ENCODE measurements around the gene HPSE2. TPM values are rescaled to one million over a fixed set of nuclear protein-coding genes. Genes with fewer than 3 reads are reported as not detected.

HPSE2 gene
- total RNA-seq, 1 donor from 2014 or later: 0.10 TPM

- no peak for DNase-seq (ENCODE audit: low spot score, unreplicated experiment)
- Mint-ChIP-seq H3K27me3 (peaks cover 6% of the 10 kb centered on the region), H3K27ac (no peak overlapping the region), H3K4me3 (ENCODE audit: low read depth) (no peak overlapping the region), H3K4me1 (ENCODE audit: low read depth) (no peaks in the 10 kb centered on the region), H3K36me3 (ENCODE audit: insufficient read depth) (no peaks in the 10 kb centered on the region), H3K9me3 (ENCODE audit: low read depth) (no peaks in the 10 kb centered on the region)
- TF ChIP-seq CTCF (IDR thresholded peaks at IDR 0.05; ENCODE audit: unreplicated experiment): no peak
Observed at GRCh38 chr10:98917828-98918227, 317.8 kb downstream of the HPSE2 start.

- Mint-ChIP-seq H3K4me3 (ENCODE audit: low read depth) (no peak overlapping the region), H3K27me3 (peaks cover 3% of the 10 kb centered on the region), H3K4me1 (ENCODE audit: low read depth) (no peaks in the 10 kb centered on the region), H3K27ac (no peak overlapping the region), H3K9me3 (ENCODE audit: low read depth) (no peaks in the 10 kb centered on the region), H3K36me3 (ENCODE audit: insufficient read depth) (no peaks in the 10 kb centered on the region)
- DNase-seq (ENCODE audit: low spot score, unreplicated experiment): no peak
- no peak for TF ChIP-seq CTCF (IDR thresholded peaks at IDR 0.05; ENCODE audit: unreplicated experiment)
Observed at GRCh38 chr10:98916526-98917125, 319.0 kb downstream of the HPSE2 start.

- no peak overlapping the region for H3K4me3 Mint-ChIP-seq (ENCODE audit: low read depth)
- TF ChIP-seq CTCF (IDR thresholded peaks at IDR 0.05; ENCODE audit: unreplicated experiment): no peak
- H3K4me1 Mint-ChIP-seq (ENCODE audit: low read depth): no peaks in the 10 kb centered on the region
- H3K36me3 Mint-ChIP-seq (ENCODE audit: insufficient read depth): no peaks in the 10 kb centered on the region
- no peak overlapping the region for H3K27ac Mint-ChIP-seq
- no peaks in the 10 kb centered on the region for H3K9me3 Mint-ChIP-seq (ENCODE audit: low read depth)
- no peak for DNase-seq (ENCODE audit: low spot score, unreplicated experiment)
- H3K27me3 Mint-ChIP-seq: peaks cover 3% of the 10 kb centered on the region
Observed at GRCh38 chr10:98915911-98916310, 319.7 kb downstream of the HPSE2 start.

GRCh38 chr10:98910546-98910945, 325.1 kb downstream of the HPSE2 start:
- no peaks in the 10 kb centered on the region for H3K27me3 Mint-ChIP-seq
- DNase-seq (ENCODE audit: low spot score, unreplicated experiment): no peak
- H3K27ac Mint-ChIP-seq: no peak overlapping the region
- no peaks in the 10 kb centered on the region for H3K9me3 Mint-ChIP-seq (ENCODE audit: low read depth)
- TF ChIP-seq CTCF (IDR thresholded peaks at IDR 0.05; ENCODE audit: unreplicated experiment): no peak
- H3K4me3 Mint-ChIP-seq (ENCODE audit: low read depth): no peak overlapping the region
- no peaks in the 10 kb centered on the region for H3K36me3 Mint-ChIP-seq (ENCODE audit: insufficient read depth)
- peaks cover 4% of the 10 kb centered on the region for H3K4me1 Mint-ChIP-seq (ENCODE audit: low read depth)

GRCh38 chr10:98910048-98910447, 325.6 kb downstream of the HPSE2 start:
- no peak for TF ChIP-seq CTCF (IDR thresholded peaks at IDR 0.05; ENCODE audit: unreplicated experiment)
- DNase-seq (ENCODE audit: low spot score, unreplicated experiment): no peak
- H3K27me3 Mint-ChIP-seq: no peaks in the 10 kb centered on the region
- H3K4me3 Mint-ChIP-seq (ENCODE audit: low read depth): no peak overlapping the region
- H3K4me1 Mint-ChIP-seq (ENCODE audit: low read depth): peaks cover 4% of the 10 kb centered on the region
- no peaks in the 10 kb centered on the region for H3K9me3 Mint-ChIP-seq (ENCODE audit: low read depth)
- no peaks in the 10 kb centered on the region for H3K36me3 Mint-ChIP-seq (ENCODE audit: insufficient read depth)
- H3K27ac Mint-ChIP-seq: no peak overlapping the region
